ENCODE measurements around the gene BRINP3. TPM values are rescaled to one million over a fixed set of nuclear protein-coding genes. Genes with fewer than 3 reads are reported as not detected.

The BRINP3 gene
- total RNA-seq, 1 donor from 2014 or later, result not detected

GRCh38 chr1:190416239-190416638 lies 61.4 kb downstream of the BRINP3 start:
- Mint-ChIP-seq H3K9me3 (no peaks in the 10 kb centered on the region), H3K36me3 (ENCODE audit: low read depth) (no peaks in the 10 kb centered on the region)
- intact Hi-C loops (cut with micrococcal nuclease), result no loop called here

GRCh38 chr1:190413142-190413541 lies 64.5 kb downstream of the BRINP3 start:
- intact Hi-C loops (cut with micrococcal nuclease), result no loop called here
- no peak overlapping the region for H3K4me3 Mint-ChIP-seq
- H3K4me1 Mint-ChIP-seq, result no peaks in the 10 kb centered on the region
- no peak for DNase-seq
- H3K27me3 Mint-ChIP-seq, result no peaks in the 10 kb centered on the region
- H3K27ac Mint-ChIP-seq, result no peak overlapping the region
- H3K9me3 Mint-ChIP-seq, result no peaks in the 10 kb centered on the region
- no peaks in the 10 kb centered on the region for H3K36me3 Mint-ChIP-seq (ENCODE audit: low read depth)

More at GRCh38 chr1:190416239-190416638, 61.4 kb downstream of the BRINP3 start:
- Mint-ChIP-seq H3K4me1 (no peaks in the 10 kb centered on the region), H3K27me3 (no peaks in the 10 kb centered on the region), H3K4me3 (no peak overlapping the region), H3K27ac (no peak overlapping the region)
- DNase-seq, result no peak

GRCh38 chr1:190403402-190403801 lies 74.3 kb downstream of the BRINP3 start:
- no peaks in the 10 kb centered on the region for H3K9me3 Mint-ChIP-seq
- H3K4me3 Mint-ChIP-seq, result no peak overlapping the region
- no peak for DNase-seq
- H3K4me1 Mint-ChIP-seq, result no peaks in the 10 kb centered on the region
- H3K27ac Mint-ChIP-seq, result no peak overlapping the region
- no peaks in the 10 kb centered on the region for H3K27me3 Mint-ChIP-seq
- H3K36me3 Mint-ChIP-seq (ENCODE audit: low read depth), result no peaks in the 10 kb centered on the region
- intact Hi-C loops (cut with micrococcal nuclease), result no loop called here

- no peak for DNase-seq
- Mint-ChIP-seq H3K4me3 (no peak overlapping the region), H3K9me3 (no peaks in the 10 kb centered on the region), H3K36me3 (ENCODE audit: low read depth) (no peaks in the 10 kb centered on the region), H3K27ac (no peak overlapping the region), H3K27me3 (no peaks in the 10 kb centered on the region), H3K4me1 (no peaks in the 10 kb centered on the region)
- intact Hi-C loops (cut with micrococcal nuclease), result no loop called here
Measured at GRCh38 chr1:190399233-190399632, 78.4 kb downstream of the BRINP3 start.

GRCh38 chr1:190391582-190391981 lies 86.1 kb downstream of the BRINP3 start:
- Mint-ChIP-seq H3K4me1 (no peaks in the 10 kb centered on the region), H3K27ac (no peak overlapping the region), H3K36me3 (ENCODE audit: low read depth) (no peaks in the 10 kb centered on the region), H3K27me3 (no peaks in the 10 kb centered on the region), H3K4me3 (no peak overlapping the region), H3K9me3 (no peaks in the 10 kb centered on the region)
- no peak for DNase-seq
- intact Hi-C loops (cut with micrococcal nuclease), result no loop called here

GRCh38 chr1:190377991-190378390 lies 99.7 kb downstream of the BRINP3 start:
- Mint-ChIP-seq H3K36me3 (ENCODE audit: low read depth) (no peaks in the 10 kb centered on the region), H3K27me3 (no peaks in the 10 kb centered on the region), H3K9me3 (no peaks in the 10 kb centered on the region), H3K4me3 (no peak overlapping the region), H3K27ac (no peak overlapping the region), H3K4me1 (no peaks in the 10 kb centered on the region)
- no peak for DNase-seq
- intact Hi-C loops (cut with micrococcal nuclease), result no loop called here

GRCh38 chr1:190377294-190377693 lies 100.4 kb downstream of the BRINP3 start:
- DNase-seq, result no peak
- no peaks in the 10 kb centered on the region for H3K4me1 Mint-ChIP-seq
- no peaks in the 10 kb centered on the region for H3K36me3 Mint-ChIP-seq (ENCODE audit: low read depth)
- intact Hi-C loops (cut with micrococcal nuclease), result no loop called here
- H3K27me3 Mint-ChIP-seq, result no peaks in the 10 kb centered on the region
- H3K27ac Mint-ChIP-seq, result no peak overlapping the region
- H3K9me3 Mint-ChIP-seq, result no peaks in the 10 kb centered on the region
- no peak overlapping the region for H3K4me3 Mint-ChIP-seq

- Mint-ChIP-seq H3K4me3 (no peak overlapping the region), H3K36me3 (ENCODE audit: low read depth) (no peaks in the 10 kb centered on the region), H3K27ac (no peak overlapping the region), H3K9me3 (no peaks in the 10 kb centered on the region), H3K27me3 (no peaks in the 10 kb centered on the region), H3K4me1 (no peaks in the 10 kb centered on the region)
- no peak for DNase-seq
- intact Hi-C loops (cut with micrococcal nuclease), result no loop called here
Measured at GRCh38 chr1:190376044-190376443, 101.6 kb downstream of the BRINP3 start.

GRCh38 chr1:190373705-190374336 lies 103.8 kb downstream of the BRINP3 start:
- no peak overlapping the region for H3K27ac Mint-ChIP-seq
- no peaks in the 10 kb centered on the region for H3K36me3 Mint-ChIP-seq (ENCODE audit: low read depth)
- intact Hi-C loops (cut with micrococcal nuclease), result no loop called here
- no peak for DNase-seq
- no peak overlapping the region for H3K4me3 Mint-ChIP-seq
- H3K27me3 Mint-ChIP-seq, result no peaks in the 10 kb centered on the region
- H3K9me3 Mint-ChIP-seq, result no peaks in the 10 kb centered on the region
- no peaks in the 10 kb centered on the region for H3K4me1 Mint-ChIP-seq

- intact Hi-C loops (cut with micrococcal nuclease), result no loop called here
- H3K27ac Mint-ChIP-seq, result no peak overlapping the region
- no peak for DNase-seq
- H3K9me3 Mint-ChIP-seq, result peaks cover 11% of the 10 kb centered on the region
- no peak overlapping the region for H3K4me3 Mint-ChIP-seq
- no peaks in the 10 kb centered on the region for H3K4me1 Mint-ChIP-seq
- H3K36me3 Mint-ChIP-seq (ENCODE audit: low read depth), result no peaks in the 10 kb centered on the region
- no peaks in the 10 kb centered on the region for H3K27me3 Mint-ChIP-seq
Measured at GRCh38 chr1:190367200-190367599, 110.5 kb downstream of the BRINP3 start.

GRCh38 chr1:190365283-190365682 lies 112.4 kb downstream of the BRINP3 start:
- H3K27ac Mint-ChIP-seq, result no peak overlapping the region
- H3K4me3 Mint-ChIP-seq, result no peak overlapping the region
- intact Hi-C loops (cut with micrococcal nuclease), result no loop called here
- DNase-seq, result no peak
- H3K36me3 Mint-ChIP-seq (ENCODE audit: low read depth), result no peaks in the 10 kb centered on the region
- peaks cover 11% of the 10 kb centered on the region for H3K9me3 Mint-ChIP-seq
- no peaks in the 10 kb centered on the region for H3K4me1 Mint-ChIP-seq
- no peaks in the 10 kb centered on the region for H3K27me3 Mint-ChIP-seq

- Mint-ChIP-seq H3K4me3 (no peak overlapping the region), H3K4me1 (no peaks in the 10 kb centered on the region), H3K27me3 (no peaks in the 10 kb centered on the region), H3K9me3 (no peaks in the 10 kb centered on the region), H3K27ac (no peak overlapping the region), H3K36me3 (ENCODE audit: low read depth) (no peaks in the 10 kb centered on the region)
- DNase-seq, result no peak
- intact Hi-C loops (cut with micrococcal nuclease), result no loop called here
Measured at GRCh38 chr1:190353538-190354101, 124.0 kb downstream of the BRINP3 start.

GRCh38 chr1:190344454-190344853 lies 133.2 kb downstream of the BRINP3 start:
- DNase-seq, result no peak
- Mint-ChIP-seq H3K4me1 (no peaks in the 10 kb centered on the region), H3K27ac (no peak overlapping the region), H3K4me3 (no peak overlapping the region), H3K27me3 (no peaks in the 10 kb centered on the region), H3K36me3 (ENCODE audit: low read depth) (no peaks in the 10 kb centered on the region), H3K9me3 (no peaks in the 10 kb centered on the region)
- intact Hi-C loops (cut with micrococcal nuclease), result no loop called here

GRCh38 chr1:190338829-190339228 lies 138.8 kb downstream of the BRINP3 start:
- DNase-seq, result no peak
- Mint-ChIP-seq H3K4me1 (no peaks in the 10 kb centered on the region), H3K9me3 (peaks cover 4% of the 10 kb centered on the region), H3K27ac (no peak overlapping the region), H3K4me3 (no peak overlapping the region), H3K27me3 (no peaks in the 10 kb centered on the region), H3K36me3 (ENCODE audit: low read depth) (no peaks in the 10 kb centered on the region)
- intact Hi-C loops (cut with micrococcal nuclease), result no loop called here

GRCh38 chr1:190328871-190329270 lies 148.8 kb downstream of the BRINP3 start:
- Mint-ChIP-seq H3K36me3 (ENCODE audit: low read depth) (no peaks in the 10 kb centered on the region), H3K4me1 (no peaks in the 10 kb centered on the region), H3K27me3 (no peaks in the 10 kb centered on the region), H3K9me3 (no peaks in the 10 kb centered on the region), H3K4me3 (no peak overlapping the region), H3K27ac (no peak overlapping the region)
- intact Hi-C loops (cut with micrococcal nuclease), result no loop called here
- DNase-seq, result no peak
